Nephron (organoid): ENCODE data around the gene ZBED4.

Experiments
- H3K27ac Mint-ChIP-seq, 3 experiments: 2 replicates each; pipeline ENCODE4 v1.8.0; 2020; ENCODE audit warnings: mixed read lengths in 3 of 3, mild to moderate bottlenecking in 2 of 3, moderate library complexity in 1 of 3
- H3K27me3 Mint-ChIP-seq: 2 replicates; pipeline ENCODE4 v1.8.0; 2021; ENCODE audit warnings: low read depth, mild to moderate bottlenecking, moderate library complexity, mixed read lengths
- H3K36me3 Mint-ChIP-seq: 2 replicates; pipeline ENCODE4 v1.8.0; 2020; ENCODE audit warnings: low read depth, mixed read lengths
- H3K4me1 Mint-ChIP-seq: 2 replicates; pipeline ENCODE4 v1.8.0; 2020; ENCODE audit warnings: mixed read lengths
- H3K4me3 Mint-ChIP-seq, 3 experiments: 2 replicates each; pipeline ENCODE4 v1.8.0; 2020; ENCODE audit warnings: mild to moderate bottlenecking in 3 of 3, mixed read lengths in 3 of 3, moderate library complexity in 2 of 3
- H3K9me3 Mint-ChIP-seq: 2 replicates; pipeline ENCODE4 v1.8.0; 2020; ENCODE audit warnings: mixed read lengths
- TF ChIP-seq, protein P1 (sequence below), 3 experiments: fragments of 200-600 bp; sonication (generic); IDR thresholded peaks; one replicate each; pipeline ENCODE4 v1.5.0; 2021; ENCODE audit warnings: antibody characterized with exemption in 3 of 3; ENCODE audit not compliant: unreplicated experiment in 3 of 3

Gene ZBED4

DNA sequence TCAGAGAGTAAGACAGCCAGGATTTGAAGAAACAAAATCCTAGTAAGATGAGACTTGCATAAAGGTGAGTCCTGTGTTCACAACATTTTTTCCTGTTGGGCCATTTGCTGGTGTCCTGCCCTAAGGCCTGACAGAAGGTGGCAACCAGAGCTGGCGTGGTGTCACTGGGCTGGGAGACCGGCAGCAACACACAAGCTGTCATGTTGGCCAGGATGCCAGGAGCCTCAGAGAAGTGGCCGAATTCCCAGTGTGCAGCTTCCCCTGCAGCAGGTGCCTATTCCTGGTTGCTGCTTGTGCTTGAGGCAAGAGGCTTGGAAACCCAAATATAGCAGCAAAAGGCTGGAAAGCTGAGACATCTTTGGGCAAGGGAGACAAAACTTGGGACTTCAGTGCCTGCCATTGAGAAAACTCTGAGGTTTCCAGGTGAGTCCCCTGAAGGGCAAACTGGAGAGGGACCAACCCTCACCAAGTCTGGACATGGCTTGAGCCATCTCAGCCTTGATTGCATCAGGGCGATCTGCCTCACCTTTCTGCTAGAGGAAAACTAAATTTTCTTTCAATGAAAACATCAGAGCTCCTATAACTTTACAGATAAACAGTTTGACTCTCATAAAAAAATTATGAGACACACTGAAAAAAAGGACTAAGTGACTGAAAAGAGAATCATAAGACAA is 38.7 kb downstream of the ZBED4 start:
- H3K4me3 Mint-ChIP-seq: no peak overlapping the region
- TF ChIP-seq, protein P1, sequence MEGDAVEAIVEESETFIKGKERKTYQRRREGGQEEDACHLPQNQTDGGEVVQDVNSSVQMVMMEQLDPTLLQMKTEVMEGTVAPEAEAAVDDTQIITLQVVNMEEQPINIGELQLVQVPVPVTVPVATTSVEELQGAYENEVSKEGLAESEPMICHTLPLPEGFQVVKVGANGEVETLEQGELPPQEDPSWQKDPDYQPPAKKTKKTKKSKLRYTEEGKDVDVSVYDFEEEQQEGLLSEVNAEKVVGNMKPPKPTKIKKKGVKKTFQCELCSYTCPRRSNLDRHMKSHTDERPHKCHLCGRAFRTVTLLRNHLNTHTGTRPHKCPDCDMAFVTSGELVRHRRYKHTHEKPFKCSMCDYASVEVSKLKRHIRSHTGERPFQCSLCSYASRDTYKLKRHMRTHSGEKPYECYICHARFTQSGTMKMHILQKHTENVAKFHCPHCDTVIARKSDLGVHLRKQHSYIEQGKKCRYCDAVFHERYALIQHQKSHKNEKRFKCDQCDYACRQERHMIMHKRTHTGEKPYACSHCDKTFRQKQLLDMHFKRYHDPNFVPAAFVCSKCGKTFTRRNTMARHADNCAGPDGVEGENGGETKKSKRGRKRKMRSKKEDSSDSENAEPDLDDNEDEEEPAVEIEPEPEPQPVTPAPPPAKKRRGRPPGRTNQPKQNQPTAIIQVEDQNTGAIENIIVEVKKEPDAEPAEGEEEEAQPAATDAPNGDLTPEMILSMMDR (IDR thresholded peaks at IDR 0.05; ENCODE audit: unreplicated experiment in 3 of 3): no peak

DNA sequence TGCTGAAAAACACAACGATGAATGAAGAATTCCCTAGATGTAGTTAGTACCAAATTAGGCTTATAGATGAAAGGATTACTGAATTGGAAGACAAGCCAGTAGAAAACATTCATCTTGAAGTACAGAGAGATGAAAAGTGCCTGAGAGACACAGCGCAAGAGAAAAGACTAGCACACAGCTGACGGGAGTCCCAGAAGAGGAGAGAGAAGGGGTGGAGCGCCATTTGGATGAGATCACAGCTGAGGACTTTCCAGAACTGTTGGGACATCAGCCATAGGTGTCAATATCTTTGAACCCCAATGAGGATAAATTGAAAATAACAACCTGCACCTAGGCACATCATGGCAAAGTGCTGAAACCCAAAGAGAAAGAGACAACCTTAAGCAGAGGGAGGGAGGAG is 39.4 kb downstream of the ZBED4 start:
- TF ChIP-seq, protein P1 (IDR thresholded peaks at IDR 0.05; ENCODE audit: unreplicated experiment in 3 of 3): no peak
- no peaks in the 10 kb centered on the region for H3K27me3 Mint-ChIP-seq
- no peak overlapping the region for H3K27ac Mint-ChIP-seq
- peaks cover 1% of the 10 kb centered on the region for H3K4me1 Mint-ChIP-seq
- peaks cover 48% of the 10 kb centered on the region for H3K9me3 Mint-ChIP-seq
- peaks cover 95% of the 10 kb centered on the region for H3K36me3 Mint-ChIP-seq
- no peak overlapping the region for H3K4me3 Mint-ChIP-seq

More for the DNA sequence above, 38.7 kb downstream of the ZBED4 start:
- H3K4me1 Mint-ChIP-seq: peaks cover 6% of the 10 kb centered on the region
- H3K27ac Mint-ChIP-seq: no peak overlapping the region
- H3K27me3 Mint-ChIP-seq: no peaks in the 10 kb centered on the region
- peaks cover 95% of the 10 kb centered on the region for H3K36me3 Mint-ChIP-seq
- peaks cover 50% of the 10 kb centered on the region for H3K9me3 Mint-ChIP-seq

GRCh38 chr22:49894322-49895054 is 40.8 kb downstream of the ZBED4 start:
- H3K27ac Mint-ChIP-seq: no peak overlapping the region
- H3K9me3 Mint-ChIP-seq: peaks cover 41% of the 10 kb centered on the region
- peaks cover 93% of the 10 kb centered on the region for H3K36me3 Mint-ChIP-seq
- H3K27me3 Mint-ChIP-seq: no peaks in the 10 kb centered on the region
- no peak overlapping the region for H3K4me3 Mint-ChIP-seq
- TF ChIP-seq, protein P1 (IDR thresholded peaks at IDR 0.05; ENCODE audit: unreplicated experiment in 3 of 3): no peak
- H3K4me1 Mint-ChIP-seq: no peaks in the 10 kb centered on the region

GRCh38 chr22:49896201-49896600 is 42.6 kb downstream of the ZBED4 start:
- Mint-ChIP-seq H3K27ac (no peak overlapping the region), H3K4me1 (no peaks in the 10 kb centered on the region), H3K27me3 (peaks cover 3% of the 10 kb centered on the region), H3K9me3 (peaks cover 30% of the 10 kb centered on the region), H3K4me3 (no peak overlapping the region), H3K36me3 (peaks cover 91% of the 10 kb centered on the region)
- TF ChIP-seq, protein P1 (IDR thresholded peaks at IDR 0.05; ENCODE audit: unreplicated experiment in 3 of 3): no peak

DNA sequence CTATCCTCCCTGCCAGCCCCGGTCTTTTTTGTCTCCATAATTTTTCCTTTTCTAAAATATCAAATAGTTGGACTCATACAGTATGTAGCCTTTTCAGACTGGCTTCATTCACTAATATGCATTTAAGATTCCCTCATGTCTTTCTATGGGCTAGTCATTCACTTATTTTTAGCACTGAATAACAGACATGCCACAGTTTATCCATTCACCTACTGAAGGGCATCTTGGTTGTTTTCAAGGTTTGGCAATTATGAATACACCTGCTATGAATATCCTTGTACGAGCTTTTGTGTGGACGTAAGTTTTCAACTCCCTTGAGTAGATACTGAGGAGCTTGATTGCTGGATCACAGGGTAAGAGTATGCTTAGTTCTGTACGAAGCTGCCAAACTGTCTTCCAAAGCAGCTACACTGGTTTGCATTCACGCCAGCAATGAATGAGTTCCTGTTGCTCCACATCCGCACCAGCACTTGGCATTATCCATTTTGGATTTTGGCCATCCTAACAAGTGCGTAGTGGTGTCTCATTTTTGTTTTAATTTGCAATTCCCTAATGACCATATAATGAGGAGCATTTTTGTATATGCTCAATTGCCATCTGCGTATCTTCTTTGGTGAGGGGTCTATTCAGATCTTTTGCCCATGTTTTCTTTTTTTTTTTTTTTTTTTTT is 43.5 kb downstream of the ZBED4 start:
- TF ChIP-seq, protein P1 (IDR thresholded peaks at IDR 0.05; ENCODE audit: unreplicated experiment in 3 of 3): no peak
- no peak overlapping the region for H3K4me3 Mint-ChIP-seq
- H3K27me3 Mint-ChIP-seq: peaks cover 6% of the 10 kb centered on the region
- no peak overlapping the region for H3K27ac Mint-ChIP-seq
- H3K4me1 Mint-ChIP-seq: no peaks in the 10 kb centered on the region
- H3K36me3 Mint-ChIP-seq: peaks cover 91% of the 10 kb centered on the region
- H3K9me3 Mint-ChIP-seq: peaks cover 24% of the 10 kb centered on the region
